ENCODE data around the gene SIX1.

The SIX1 gene

DNA sequence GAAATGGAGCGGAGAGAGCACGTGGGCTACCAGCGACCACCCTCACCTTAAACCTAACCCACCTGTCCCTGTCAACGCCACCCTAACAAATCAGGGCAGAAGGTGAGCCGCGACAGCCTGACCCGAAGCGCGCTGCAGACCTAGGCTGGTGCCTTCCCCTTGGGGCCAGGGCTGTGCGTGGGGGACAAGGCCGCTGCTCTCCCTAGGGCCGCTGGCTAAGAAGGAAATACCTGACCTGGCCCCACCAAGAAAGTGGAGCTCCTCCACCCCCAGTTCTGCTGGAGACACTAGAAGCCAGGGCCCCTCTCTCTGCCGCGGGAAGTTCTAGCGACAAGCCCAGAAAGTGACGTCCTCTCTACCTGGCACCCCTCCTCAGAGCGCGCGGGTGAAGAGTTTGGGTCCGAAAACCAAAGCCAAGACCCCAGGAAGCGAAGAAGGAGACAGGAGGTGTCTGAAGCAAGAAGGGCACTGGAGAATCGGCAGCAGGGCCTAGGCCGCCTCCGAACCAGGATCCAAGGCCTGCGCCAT, 7.5 kb downstream of the SIX1 start:
- DNase-seq, result no peak

DNA sequence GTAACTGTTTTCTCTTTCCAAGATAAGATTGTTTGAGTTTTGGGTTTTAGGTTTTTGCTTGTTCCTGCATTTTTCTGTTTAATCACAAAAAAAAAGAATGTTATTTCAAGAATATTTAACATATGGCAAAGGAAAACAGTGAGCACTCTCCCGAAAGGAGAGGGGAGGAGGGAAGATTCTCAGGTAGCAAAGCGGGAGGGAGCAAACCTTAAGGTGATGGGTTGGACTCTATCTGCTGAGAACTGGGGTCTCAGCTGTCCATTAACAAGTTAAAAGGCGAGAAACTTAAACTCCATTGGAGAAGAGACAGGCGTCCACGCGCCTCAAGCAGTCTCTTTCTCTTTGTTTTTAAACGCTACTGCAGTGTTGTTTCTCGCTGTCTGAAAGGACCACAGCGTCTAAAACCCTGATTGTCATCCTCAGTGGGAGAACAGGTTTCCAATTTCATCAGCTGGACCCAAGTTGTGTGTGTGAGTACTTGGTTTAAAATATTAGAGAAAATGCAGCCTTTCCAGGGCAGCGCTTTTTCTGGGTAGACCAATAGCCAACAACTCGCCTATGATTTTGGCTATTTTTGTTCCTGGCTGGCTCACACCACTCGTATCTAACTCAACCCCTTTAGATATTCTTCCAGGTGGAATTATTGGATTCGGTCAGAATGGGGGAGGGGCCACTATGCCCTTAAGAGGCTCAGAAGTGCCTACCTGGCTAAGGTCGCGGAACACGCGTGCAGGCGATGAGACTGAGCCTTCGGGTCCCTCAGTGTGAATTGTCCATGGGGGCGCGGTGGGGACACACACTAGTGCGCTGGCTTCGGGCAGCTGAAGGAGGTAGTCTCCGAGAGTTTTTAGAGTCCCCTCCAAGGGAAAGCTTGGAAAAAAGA, 8.2 kb downstream of the SIX1 start:
- DNase-seq, result no peak

DNA sequence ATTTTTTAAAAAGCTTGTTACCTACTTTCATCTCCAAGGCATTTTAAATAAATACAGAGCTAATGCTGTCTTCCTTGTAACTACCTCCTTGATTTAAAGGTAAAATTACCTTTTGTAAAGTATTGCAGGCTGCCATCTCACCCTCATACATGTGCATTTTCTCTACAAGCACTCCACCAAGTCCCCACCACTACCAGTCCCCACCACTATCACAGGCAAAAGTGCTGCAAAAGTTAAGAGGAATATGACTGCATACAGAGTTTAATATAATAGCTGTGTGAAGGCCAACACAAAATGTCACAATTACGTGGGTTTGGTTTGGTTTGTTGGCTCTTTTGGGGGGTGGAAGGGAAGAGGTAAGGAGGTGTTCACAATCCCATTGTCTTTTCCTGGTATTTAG, 9.6 kb downstream of the SIX1 start:
- DNase-seq, result no peak

DNA sequence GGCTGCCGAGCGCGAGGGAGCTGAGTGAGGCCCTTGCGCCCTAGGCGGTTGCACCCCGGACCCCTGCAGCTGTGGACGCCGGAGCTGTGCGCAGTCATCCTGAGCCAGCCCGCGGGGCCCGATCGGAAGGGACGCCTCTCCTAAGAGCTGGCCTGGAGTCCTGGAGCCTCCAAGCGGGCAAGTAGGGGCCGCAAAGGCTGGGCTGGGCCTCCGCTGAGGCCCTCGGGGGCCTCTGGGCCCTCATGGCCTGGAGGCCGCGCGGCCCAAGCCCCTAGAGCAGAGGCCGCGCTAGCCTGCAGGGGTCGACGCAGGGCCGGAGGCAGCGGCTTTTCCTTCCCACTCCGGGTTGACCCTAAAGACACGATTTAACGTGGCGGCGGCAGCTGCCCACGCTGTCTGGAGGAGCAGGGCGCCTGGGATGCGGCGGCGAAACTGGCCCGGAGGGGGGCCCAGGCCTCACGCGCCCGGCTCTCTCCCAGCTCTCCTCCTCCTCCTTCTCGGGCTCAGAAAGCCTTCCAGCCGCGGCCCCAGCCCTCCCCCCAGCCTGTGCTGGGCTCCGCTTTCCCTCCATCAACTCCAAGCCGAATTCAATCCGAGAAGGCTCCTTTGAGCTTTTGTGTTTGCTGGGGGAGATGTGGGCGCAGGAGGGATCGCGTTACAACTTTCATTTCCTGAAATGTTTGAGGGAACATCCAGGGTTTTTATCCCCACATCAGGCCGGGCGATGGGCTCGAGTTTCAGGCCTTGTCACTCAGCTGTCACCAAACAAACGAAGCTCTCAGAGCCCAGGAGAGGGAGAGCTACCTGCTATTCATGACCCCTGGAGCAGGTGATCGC, 11.6 kb downstream of the SIX1 start:
- no peak for DNase-seq

DNA sequence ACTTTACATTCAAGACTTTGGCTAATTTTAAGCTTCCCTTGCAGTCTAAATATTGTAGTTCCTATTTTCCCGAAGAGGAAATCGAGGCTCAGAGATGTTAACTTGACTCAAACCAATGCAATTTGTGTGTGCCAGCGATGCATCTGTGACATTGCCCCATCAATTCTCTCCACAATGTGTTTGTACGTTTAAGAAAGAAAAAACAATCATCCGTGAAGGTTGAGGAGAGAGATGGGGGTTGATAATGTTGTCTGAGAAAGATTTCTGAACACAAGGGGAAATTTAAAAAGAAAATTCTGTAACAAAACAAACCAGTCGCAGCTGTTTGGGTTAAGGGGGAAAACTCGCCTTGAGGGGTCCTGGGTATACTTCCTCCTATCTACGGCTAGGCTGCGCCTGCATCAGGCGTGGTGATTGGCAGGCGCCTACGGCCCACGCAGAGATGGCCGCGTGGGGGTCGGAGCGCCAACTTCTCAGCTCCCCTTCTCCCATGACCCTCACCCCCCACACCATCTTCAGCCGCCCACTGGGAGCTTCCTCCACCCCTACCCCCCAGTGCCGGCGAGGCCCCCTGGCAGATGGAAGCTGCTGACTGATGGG, 12.3 kb downstream of the SIX1 start:
- DNase-seq, result no peak

DNA sequence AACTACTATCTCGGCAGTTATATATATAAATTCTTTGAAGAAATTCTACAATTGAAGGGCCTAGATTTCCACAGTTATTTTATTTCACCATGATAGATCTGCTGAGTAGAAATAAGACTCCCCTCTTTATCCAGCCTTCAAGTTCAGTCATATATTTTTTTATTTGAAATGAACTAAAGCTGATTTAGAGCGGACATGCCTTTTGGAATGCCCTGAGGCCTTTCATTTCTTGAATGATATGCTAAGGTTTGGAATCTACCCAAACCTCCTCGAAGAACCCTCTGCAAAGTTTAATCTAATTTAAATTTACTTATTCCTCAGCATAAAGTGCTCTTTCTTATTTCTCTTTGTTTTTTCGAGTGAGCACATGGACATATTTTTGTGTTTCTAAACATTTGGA, 15.1 kb downstream of the SIX1 start:
- no peak for DNase-seq

DNA sequence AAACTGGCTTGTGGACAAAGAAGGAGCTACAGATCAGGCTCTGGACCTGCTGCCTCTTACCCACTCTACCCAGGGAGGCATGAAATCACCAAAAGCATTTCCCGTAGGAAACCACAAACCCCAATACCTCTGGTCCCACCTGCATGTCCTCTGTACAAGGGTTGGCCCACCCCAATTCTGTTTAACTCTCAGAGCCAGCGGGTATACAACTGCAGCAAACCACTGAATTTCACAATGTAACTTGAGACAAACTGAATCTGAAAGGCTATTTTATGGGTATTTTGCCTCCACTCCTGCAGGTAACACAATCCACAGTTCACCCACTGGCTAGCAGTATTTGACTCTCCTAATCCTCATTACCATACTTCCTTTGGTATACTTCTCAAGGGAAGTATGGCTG, 16.5 kb downstream of the SIX1 start:
- DNase-seq, result no peak

DNA sequence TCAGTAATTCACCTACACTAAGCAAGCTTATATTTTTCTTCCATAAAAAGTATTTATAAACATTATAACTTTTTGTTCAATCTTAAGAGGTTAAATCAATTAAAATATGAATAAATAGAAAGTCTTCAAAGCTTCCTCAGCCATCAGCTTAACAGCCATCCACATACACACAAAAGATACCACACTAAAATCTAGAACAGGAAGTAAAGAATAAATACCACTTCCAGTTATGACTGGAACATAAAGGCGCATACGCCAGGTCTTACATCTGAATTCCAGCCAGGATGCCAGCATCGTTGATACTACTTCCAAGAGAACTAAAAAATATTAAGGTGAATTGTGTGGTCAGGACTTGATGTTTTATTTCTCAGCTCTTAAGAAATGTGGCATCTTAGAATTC, 17.0 kb downstream of the SIX1 start:
- no peak for DNase-seq

DNA sequence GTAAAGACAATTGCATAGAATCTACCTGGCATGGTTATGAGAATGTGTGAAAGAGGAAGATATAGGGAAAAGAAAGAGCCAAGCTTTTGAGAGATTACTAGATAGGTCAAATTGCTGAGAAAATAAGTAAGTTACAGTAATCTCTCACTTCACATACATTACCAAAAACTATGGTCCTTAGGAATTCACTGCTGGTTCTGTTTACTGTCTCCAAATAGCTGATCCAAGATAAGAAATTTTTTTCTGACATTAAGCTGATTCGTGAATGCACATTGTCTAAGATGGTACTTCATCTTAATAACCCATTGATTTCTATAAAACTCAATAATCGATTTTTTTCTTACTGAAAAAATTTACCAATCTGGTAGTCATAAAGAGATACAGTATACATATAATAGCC, 17.4 kb downstream of the SIX1 start:
- DNase-seq, result no peak

DNA sequence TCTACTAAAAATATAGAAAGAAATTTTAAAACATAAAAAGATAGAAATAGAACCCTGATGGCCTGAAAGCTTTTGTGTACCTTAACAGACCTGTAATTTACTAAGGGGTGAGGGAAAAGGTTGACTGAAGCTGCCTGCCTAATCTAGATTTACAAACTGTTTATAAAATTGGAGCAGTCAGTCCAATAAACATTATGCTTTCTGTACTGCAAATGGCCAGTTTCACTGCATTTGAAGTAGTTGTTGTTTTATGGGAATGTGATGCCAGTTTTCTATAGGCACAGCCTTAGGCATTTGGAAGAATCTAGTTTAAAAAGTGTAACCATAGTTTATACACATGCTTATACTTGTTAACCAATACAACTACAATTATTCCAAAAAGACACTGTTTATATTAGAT, 19.1 kb downstream of the SIX1 start:
- no peak for DNase-seq

DNA sequence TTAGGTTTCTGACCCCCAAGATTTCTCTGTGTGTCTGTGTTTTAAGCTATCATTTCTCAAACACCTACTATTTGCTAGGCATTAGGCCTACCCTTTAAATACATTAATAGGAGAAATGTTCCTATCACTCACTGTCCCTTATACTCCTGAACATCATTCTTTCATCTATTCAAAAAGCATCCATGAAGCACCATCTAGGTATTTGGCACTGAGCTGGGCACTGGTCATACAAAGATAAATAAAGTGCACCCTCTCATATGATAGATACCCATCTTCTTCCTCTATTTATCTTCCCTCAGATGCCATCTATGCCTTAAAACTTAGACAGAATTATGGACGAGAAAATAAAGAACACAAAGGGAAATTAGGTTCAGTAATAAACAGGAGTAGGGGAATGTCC, 20.4 kb downstream of the SIX1 start:
- DNase-seq, result no peak

DNA sequence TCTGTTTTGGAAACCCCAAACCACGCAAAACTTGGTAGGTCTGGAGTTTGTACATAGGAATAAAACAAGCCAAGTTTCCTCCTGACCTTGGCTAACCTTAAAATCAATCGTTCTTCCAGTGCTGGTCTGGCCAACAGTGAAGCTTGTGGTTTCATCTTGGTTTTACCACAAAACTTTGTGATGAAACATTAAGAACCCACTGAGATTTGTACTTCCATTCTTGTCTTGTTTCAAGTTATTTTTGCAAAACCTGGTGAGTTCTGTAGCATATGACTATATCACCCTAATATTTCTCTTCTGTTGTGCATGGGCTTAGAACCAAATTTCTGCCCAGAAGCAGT, 26.4 kb downstream of the SIX1 start:
- no peak for DNase-seq

DNA sequence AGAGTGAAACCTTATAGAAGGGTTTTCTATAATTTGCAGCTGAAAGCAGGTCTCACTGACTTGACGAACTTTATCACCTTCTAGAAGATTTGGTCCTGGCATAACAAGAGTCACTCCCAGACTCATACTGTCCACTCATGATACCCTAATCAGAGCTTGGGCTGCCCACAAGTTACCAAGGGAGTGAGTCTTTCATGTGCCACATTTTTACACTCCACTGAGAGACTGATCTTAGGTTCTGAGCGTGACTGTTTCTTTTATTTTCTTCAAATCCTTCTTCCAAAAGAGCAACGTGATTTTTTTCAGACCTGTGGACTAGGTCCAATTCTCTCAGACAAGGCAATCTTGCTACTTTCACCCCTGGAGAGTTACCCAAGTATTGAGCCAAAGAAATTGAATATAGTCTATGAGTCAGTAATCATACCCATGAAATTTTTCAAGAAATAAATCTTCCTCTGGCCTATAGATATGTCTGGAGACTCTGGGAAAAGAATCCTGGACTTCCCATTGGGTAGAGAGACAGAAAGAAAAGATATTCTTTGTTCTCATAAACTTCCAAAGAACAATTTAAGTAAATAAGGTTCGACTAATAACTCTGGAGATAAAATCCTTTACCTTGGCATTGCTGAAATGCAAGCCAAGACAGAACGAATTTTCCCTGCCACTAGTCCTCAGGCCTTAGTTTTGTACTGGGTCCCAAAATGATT, 26.9 kb downstream of the SIX1 start:
- DNase-seq, result no peak

DNA sequence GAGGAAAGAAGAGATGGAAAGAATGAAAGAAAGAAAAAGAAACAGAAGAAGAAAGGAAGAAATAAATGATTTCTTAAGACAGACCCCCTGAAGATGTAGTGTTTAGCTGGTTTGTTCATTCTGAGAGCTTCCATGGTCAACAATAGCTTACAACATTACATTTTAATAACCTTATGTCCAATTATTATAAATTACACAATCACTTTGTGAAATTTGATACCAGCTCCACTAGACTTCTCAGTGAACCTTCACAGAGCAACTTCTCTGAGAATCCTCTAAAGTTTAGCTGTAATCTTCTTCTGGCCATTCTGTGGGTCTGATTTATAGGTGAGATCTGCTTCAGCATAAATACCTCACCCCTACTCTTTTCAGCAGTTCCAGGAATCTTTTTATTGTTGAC, 27.9 kb downstream of the SIX1 start:
- DNase-seq, result no peak

DNA sequence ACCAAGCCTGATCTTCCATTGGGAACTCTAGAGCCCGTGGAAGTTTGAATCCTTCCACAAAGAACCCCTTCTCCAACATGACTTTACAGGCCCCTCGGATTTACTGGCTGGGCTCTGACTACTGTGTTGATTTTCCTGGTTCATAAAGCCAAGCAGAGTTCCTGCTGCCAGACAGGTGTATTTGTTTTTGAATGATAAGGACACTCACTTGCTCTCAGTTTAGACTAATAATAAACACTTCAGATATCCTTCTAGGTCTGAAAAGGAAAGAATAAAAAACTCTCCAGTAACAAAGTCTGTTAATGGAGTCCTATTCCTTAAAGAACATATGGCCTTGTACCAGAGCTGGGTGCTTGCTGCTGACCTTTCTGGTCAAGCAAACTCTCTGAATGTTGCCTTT, 31.0 kb downstream of the SIX1 start:
- DNase-seq, result no peak

DNA sequence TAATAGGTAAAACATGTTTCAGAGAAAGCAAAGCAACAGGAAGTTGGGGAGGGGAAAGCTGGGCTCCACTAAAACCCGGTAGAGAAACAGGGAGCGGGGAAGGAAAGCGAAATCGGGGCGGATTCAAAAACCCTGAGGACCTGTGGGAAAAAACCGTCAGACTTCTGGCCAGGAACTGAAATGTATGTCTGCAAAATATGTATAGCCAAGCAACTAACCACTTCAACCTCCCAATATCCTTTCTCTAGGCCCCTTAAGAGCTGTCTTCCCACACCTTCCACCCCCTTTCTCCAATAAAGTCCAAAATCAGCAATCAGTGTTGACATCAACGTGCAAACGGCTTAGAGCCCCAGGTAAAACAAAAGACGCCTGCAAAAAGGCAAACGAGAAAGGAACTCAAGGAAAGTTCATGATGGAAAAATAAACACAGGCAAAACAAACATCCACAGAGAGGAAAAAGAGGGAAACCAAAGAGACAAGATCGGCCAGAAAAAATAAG, 32.8 kb downstream of the SIX1 start:
- DNase-seq, result no peak

DNA sequence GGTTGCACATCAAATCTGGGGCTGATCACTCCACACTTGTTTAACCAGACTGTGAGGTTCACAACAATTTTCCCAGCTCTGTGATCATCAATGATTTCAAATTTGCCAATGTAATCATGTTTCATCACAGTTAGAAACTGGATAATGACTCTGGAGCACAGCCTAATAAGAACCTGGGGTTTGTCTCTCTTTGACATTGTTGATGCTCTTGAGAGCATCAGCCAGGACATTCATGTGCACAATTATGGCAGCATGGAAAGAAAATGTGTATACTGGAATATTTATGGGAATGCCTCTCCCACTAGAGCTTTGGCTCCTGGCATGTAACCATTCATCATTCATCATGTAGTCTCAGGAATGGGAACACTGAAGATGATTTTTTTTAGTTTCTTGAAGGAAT, 47.0 kb downstream of the SIX1 start:
- DNase-seq, result no peak

DNA sequence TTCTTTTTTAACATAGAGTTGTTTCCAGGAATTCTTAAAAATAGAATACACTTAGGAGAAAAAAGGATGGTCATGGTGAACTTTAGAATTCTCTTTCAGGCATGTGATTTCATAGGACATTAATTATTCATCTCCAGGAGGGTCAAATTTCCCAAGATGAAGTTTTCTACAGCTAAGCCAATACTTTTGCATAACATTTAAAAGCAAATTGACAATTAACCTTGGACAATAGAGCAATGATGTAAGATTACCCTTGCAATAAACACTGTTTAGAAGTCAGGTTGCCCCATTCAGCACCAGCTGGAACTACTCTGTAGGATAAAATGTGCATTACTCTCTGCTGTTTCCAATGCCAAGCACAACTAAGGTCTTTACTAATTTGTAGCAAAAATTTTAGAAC, 49.5 kb downstream of the SIX1 start:
- DNase-seq, result no peak

DNA sequence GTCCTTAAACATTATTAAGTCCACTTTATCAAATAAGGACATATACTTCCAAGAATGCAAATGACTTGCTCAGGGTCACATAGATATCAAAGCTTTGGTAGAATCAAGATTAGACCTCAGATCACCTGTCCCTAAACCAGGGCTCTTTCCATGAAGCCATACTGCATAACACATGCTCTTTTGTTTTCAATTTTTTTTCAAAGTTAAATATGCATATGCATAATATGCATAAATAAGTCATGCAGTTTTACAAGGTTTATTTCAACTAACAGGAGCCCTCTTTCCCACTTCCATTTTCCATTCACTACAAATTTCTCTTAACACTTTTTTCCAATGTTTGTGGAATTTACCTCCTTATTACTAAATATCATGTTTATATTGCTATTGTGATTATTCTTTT, 53.1 kb downstream of the SIX1 start:
- DNase-seq, result no peak

DNA sequence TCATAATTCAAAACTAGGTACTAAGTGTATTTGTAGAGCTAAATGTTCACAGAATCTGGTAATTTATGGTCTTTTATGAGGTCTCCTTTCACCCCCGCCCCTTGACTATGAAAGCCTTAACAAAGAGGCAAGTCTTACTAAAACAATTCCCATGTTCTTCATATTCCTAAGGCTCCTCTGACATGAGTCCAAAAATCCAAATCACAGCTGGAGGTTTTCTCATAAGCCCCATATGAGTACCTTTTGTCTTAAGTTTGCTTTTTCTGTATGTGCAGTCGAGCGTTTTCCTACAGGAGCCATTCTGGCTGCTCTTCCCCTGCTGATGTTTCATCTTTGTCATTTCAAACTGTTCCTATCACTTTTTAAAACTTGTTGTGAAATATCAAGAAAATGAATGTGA, 55.2 kb downstream of the SIX1 start:
- DNase-seq, result no peak
